ENCODE results near the gene SMG9. TPM values are rescaled to one million over a fixed set of nuclear protein-coding genes. Genes with fewer than 3 reads are reported as not detected.

The SMG9 gene
- total RNA-seq, 1 experiment from 2014 or later = 52.2 TPM

GRCh38 chr19:43786665-43787064 lies 31.9 kb upstream of the SMG9 start:
- no CpG with 5 or more reads among the region's 1 CpG for WGBS (ENCODE audit: extremely low coverage, insufficient read length, low lambda C conversion rate)
- Histone ChIP-seq H2BK120ac (ENCODE audit: low read depth, low read length, poor library complexity, severe bottlenecking) (no peak overlapping the region), H4K91ac (ENCODE audit: insufficient read length, low read depth, low read length) (no peak overlapping the region), H3K23me2 (ENCODE audit: insufficient read length, low read depth, low read length, poor library complexity, severe bottlenecking) (no peaks in the 10 kb centered on the region), H2BK12ac (ENCODE audit: insufficient read length, low read depth, low read length) (no peak overlapping the region), H2AFZ (ENCODE audit: low read length) (no peak overlapping the region), H3K56ac (ENCODE audit: insufficient read length, low read depth, low read length) (no peak overlapping the region), H3K14ac (ENCODE audit: insufficient read depth, low read length) (no peak overlapping the region), H2BK15ac (ENCODE audit: low read depth, low read length) (no peak overlapping the region), H2AK5ac (ENCODE audit: insufficient read length, low read length) (no peak overlapping the region), H3K4me2 (ENCODE audit: insufficient read depth, insufficient read length, low read length) (no peak overlapping the region), H3K27me3 (ENCODE audit: insufficient read depth, low read length) (no peaks in the 10 kb centered on the region), H3K79me1 (ENCODE audit: insufficient read depth, low read depth, low read length, poor library complexity, severe bottlenecking) (no peaks in the 10 kb centered on the region), H2BK5ac (ENCODE audit: insufficient read length, low read length) (no peak overlapping the region), H3K27ac (ENCODE audit: insufficient read length, low read depth, low read length) (no peak overlapping the region), H4K5ac (ENCODE audit: insufficient read length, low read depth, low read length) (no peak overlapping the region), H2BK20ac (ENCODE audit: low read depth, low read length, poor library complexity, severe bottlenecking) (no peak overlapping the region), H3K18ac (ENCODE audit: insufficient read length, low read depth, low read length) (no peak overlapping the region), H3K79me2 (ENCODE audit: insufficient read depth, low read length) (no peaks in the 10 kb centered on the region), H3K23ac (ENCODE audit: insufficient read length, low read depth, low read length) (no peak overlapping the region), H3K9ac (ENCODE audit: extremely low read depth, insufficient read length, low read length) (no peak overlapping the region), H4K8ac (replicated peaks; ENCODE audit: insufficient read length, low read depth, low read length) (no peak overlapping the region), H3K4ac (ENCODE audit: low read depth, low read length) (no peak overlapping the region), H4K20me1 (ENCODE audit: control insufficient read depth, insufficient read depth, insufficient read length) (no peaks in the 10 kb centered on the region), H3K4me1 (ENCODE audit: insufficient read depth, low read length) (no peaks in the 10 kb centered on the region), H3K9me3 (ENCODE audit: control insufficient read depth, low read depth, low read length) (no peaks in the 10 kb centered on the region), H3T11ph (ENCODE audit: low read length) (no peak overlapping the region)
- Mint-ChIP-seq H3K27me3 (ENCODE audit: low read depth) (peaks cover 15% of the 10 kb centered on the region), H3K9me3 (no peaks in the 10 kb centered on the region; a peak in 1 of 5 replicates), H3K27ac (no peak overlapping the region), H3K4me1 (peaks cover 5 to 7% of the 10 kb centered on the region in 2 experiments), H3K4me3 (no peak overlapping the region), H3K36me3 (ENCODE audit: insufficient read depth in 1 of 3, low read depth in 3 of 3) (no peaks in the 10 kb centered on the region; a peak in 1 of 7 replicates)
- TF ChIP-seq CTCF (conservative IDR thresholded peaks at IDR 0.05) = no peak
- DNase-seq = no peak

Measured in H9 (cell line).